Activated naive CD8-positive, alpha-beta T cell treated with anti-CD3 and anti-CD28 coated beads for 36 hours (primary cell): ENCODE results near the gene OPALIN. TPM values are rescaled to one million over a fixed set of nuclear protein-coding genes. Genes with fewer than 3 reads are reported as not detected.

Experiments used
- DNase-seq: peaks from one replicate; pipeline ENCODE4 v3.0.0; 2021
- H3K27ac Mint-ChIP-seq: one replicate; pipeline ENCODE4 v1.8.0; 2022; ENCODE audit warnings: mild to moderate bottlenecking, moderate library complexity, mixed read lengths
- H3K27me3 Mint-ChIP-seq: one replicate; pipeline ENCODE4 v1.8.0; 2022; ENCODE audit warnings: mild to moderate bottlenecking, mixed read lengths
- H3K36me3 Mint-ChIP-seq: one replicate; pipeline ENCODE4 v1.8.0; 2021; ENCODE audit warnings: mild to moderate bottlenecking, mixed read lengths
- H3K4me1 Mint-ChIP-seq: one replicate; pipeline ENCODE4 v1.8.0; 2021; ENCODE audit warnings: mixed read lengths
- H3K4me3 Mint-ChIP-seq: one replicate; pipeline ENCODE4 v1.8.0; 2022; ENCODE audit warnings: mild to moderate bottlenecking, moderate library complexity, mixed read lengths
- H3K9me3 Mint-ChIP-seq: one replicate; pipeline ENCODE4 v1.8.0; 2022; ENCODE audit warnings: mixed read lengths
- total RNA-seq, 2 experiments: library from RNA; stranded (reverse); gene quantifications; one replicate each; pipeline ENCODE4 v1.2.3, GENCODE V29; 2021

Gene OPALIN
- total RNA-seq, 2 experiments from 2014 or later = not detected

DNA sequence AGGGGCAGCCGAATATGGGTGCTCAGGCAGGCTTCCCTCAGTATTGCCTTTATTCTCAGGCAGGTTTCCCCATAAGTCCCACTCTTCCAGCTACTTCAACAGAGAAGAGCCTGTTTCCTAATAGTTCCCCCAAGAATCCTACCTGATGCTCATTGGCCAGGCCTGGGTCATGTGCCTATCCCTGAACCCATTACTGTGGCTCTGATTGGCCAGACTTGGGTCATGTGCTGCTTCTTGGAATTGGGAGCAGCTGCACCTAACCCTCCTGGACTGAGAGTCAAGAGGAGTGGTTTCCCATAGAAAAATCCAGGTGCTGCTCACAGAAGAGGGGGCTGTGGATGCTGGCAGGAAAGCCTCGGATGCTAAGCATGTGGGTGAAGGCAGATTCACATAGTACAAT lies 21.7 kb downstream of the OPALIN start:
- Mint-ChIP-seq H3K4me1 (peaks cover 17% of the 10 kb centered on the region), H3K27me3 (peaks cover 6% of the 10 kb centered on the region), H3K36me3 (no peaks in the 10 kb centered on the region), H3K9me3 (no peaks in the 10 kb centered on the region), H3K27ac (no peak overlapping the region), H3K4me3 (no peak overlapping the region)
- no peak for DNase-seq

DNA sequence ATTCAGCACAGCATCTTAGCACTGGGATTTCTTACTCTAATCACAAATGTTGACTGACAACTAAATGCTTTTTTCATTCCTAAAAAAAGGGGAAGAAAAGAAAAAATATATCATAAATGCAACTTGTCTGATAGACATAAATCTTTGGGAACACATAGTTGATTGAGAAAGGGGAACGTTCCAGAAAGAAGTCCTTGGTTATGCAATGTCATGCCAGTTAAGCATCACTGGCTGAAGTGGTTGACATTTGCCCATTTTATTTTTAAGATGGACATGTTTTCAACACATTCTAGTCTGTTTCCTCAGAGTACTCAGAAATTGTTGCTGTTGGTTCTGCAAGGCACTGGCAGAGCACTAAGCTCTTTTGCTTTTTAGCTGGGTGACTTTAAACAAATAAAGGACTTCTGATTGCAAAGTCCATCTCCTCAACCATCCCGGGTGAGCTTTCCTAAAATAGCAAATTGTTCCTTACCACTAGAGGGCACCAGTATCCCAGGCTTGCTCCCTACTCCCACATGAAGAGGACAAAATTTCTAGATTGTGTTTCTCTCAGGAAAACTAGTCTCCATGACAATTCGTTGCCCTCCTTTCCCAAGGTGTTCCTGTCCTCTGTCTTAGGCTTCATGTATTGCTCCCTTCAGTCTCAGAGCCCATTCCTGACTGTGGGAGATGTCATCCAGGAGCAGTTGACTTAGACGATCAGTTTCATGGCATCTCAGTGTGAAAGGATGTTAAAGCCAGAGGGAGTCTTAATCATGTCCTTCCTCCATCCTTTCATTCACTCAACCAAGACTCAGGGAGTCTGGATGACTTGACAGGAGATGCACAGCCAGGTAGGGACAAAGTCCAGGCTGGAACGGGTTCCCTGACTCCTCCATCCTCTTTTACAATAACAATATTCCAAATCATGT lies 23.9 kb downstream of the OPALIN start:
- H3K27me3 Mint-ChIP-seq = peaks cover 6% of the 10 kb centered on the region
- no peaks in the 10 kb centered on the region for H3K9me3 Mint-ChIP-seq
- H3K36me3 Mint-ChIP-seq = no peaks in the 10 kb centered on the region
- H3K4me1 Mint-ChIP-seq = peaks cover 17% of the 10 kb centered on the region
- DNase-seq = no peak
- no peak overlapping the region for H3K27ac Mint-ChIP-seq
- H3K4me3 Mint-ChIP-seq = no peak overlapping the region

GRCh38 chr10:96333101-96333500 lies 25.7 kb downstream of the OPALIN start:
- Mint-ChIP-seq H3K36me3 (no peaks in the 10 kb centered on the region), H3K4me3 (no peak overlapping the region), H3K27me3 (peaks cover 6% of the 10 kb centered on the region), H3K27ac (no peak overlapping the region), H3K4me1 (peaks cover 17% of the 10 kb centered on the region), H3K9me3 (no peaks in the 10 kb centered on the region)
- DNase-seq = no peak

DNA sequence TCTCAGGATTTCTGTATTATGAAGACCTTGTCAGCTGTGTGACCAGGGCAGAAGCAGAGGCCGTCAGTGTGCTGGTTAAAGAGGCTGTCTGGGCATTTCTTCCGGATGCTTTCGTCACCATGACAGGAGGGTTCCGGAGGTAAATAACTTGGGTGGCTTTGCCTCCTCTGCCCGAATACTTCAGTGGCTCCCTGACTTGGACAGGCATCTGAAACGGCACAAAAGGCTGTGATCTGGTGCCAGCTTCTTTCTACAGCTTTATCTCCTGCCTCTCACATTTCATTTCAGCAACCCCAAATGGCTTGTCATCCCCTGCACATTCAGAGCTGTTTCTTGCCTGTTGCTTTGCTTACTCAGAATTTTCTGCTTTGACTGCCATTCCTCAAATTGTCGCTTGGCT lies 31.3 kb downstream of the OPALIN start:
- H3K4me1 Mint-ChIP-seq = peaks cover 6% of the 10 kb centered on the region
- peaks cover 7% of the 10 kb centered on the region for H3K27me3 Mint-ChIP-seq
- no peaks in the 10 kb centered on the region for H3K36me3 Mint-ChIP-seq
- no peak overlapping the region for H3K4me3 Mint-ChIP-seq
- no peak overlapping the region for H3K27ac Mint-ChIP-seq
- no peak for DNase-seq
- H3K9me3 Mint-ChIP-seq = no peaks in the 10 kb centered on the region

GRCh38 chr10:96325719-96326373 lies 33.0 kb downstream of the OPALIN start:
- DNase-seq = no peak
- Mint-ChIP-seq H3K27ac (no peak overlapping the region), H3K27me3 (peaks cover 7% of the 10 kb centered on the region), H3K4me1 (peaks cover 5% of the 10 kb centered on the region), H3K36me3 (no peaks in the 10 kb centered on the region), H3K9me3 (no peaks in the 10 kb centered on the region), H3K4me3 (no peak overlapping the region)

- Mint-ChIP-seq H3K4me1 (peaks cover 5% of the 10 kb centered on the region), H3K4me3 (no peak overlapping the region), H3K27ac (no peak overlapping the region), H3K27me3 (peaks cover 7% of the 10 kb centered on the region), H3K9me3 (no peaks in the 10 kb centered on the region), H3K36me3 (no peaks in the 10 kb centered on the region)
- no peak for DNase-seq
Measured at GRCh38 chr10:96324447-96324846, 34.4 kb downstream of the OPALIN start.

GRCh38 chr10:96322275-96322674 lies 36.5 kb downstream of the OPALIN start:
- DNase-seq = no peak
- Mint-ChIP-seq H3K27me3 (peaks cover 7% of the 10 kb centered on the region), H3K4me3 (no peak overlapping the region), H3K9me3 (no peaks in the 10 kb centered on the region), H3K27ac (no peak overlapping the region), H3K36me3 (no peaks in the 10 kb centered on the region), H3K4me1 (peaks cover 5% of the 10 kb centered on the region)

- DNase-seq = no peak
- H3K36me3 Mint-ChIP-seq = no peaks in the 10 kb centered on the region
- peaks cover 7% of the 10 kb centered on the region for H3K27me3 Mint-ChIP-seq
- H3K4me3 Mint-ChIP-seq = no peak overlapping the region
- no peaks in the 10 kb centered on the region for H3K9me3 Mint-ChIP-seq
- peaks cover 5% of the 10 kb centered on the region for H3K4me1 Mint-ChIP-seq
- no peak overlapping the region for H3K27ac Mint-ChIP-seq
Measured at GRCh38 chr10:96321822-96322221, 37.0 kb downstream of the OPALIN start.

DNA sequence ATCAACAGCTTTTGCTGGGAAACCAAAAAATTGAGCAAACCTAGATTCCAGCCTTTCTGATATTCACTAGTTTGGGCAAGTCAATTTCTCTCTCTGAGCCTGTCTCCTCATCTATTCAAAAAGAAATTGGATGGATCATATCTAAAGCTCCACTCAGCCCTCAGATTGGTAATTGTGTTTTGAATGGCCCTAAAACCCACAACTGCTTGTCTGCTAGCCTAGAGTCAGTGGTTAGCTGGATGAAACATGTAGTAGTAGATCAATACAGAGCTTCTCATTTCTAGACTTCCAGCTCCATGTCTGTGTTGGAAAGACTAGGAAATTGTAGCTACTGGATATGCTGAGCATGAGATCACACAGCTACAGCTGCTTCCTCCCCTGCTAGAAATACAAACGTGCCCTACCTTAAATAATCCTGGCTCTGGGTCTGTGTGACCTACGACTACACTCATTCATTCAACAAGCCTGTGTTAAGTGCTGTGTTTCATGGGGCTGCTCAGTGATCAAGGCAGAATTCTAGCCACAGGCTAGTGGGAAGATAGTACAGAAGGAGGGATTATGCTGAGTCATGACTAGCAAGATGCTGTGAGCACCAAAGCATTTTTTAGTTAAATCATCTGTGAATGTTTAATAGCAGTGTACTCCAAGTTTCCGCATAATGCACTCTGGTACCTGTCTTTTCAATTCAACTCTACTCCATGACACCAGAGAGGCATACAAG lies 38.9 kb downstream of the OPALIN start:
- DNase-seq = no peak
- Mint-ChIP-seq H3K4me3 (no peak overlapping the region), H3K4me1 (peaks cover 2% of the 10 kb centered on the region), H3K27me3 (peaks cover 7% of the 10 kb centered on the region), H3K9me3 (no peaks in the 10 kb centered on the region), H3K36me3 (no peaks in the 10 kb centered on the region), H3K27ac (peak overlapping the region; percentile 40)

GRCh38 chr10:96317067-96317833 lies 41.6 kb downstream of the OPALIN start:
- no peaks in the 10 kb centered on the region for H3K36me3 Mint-ChIP-seq
- DNase-seq = no peak
- H3K27ac Mint-ChIP-seq = no peak overlapping the region
- no peak overlapping the region for H3K4me3 Mint-ChIP-seq
- H3K27me3 Mint-ChIP-seq = no peaks in the 10 kb centered on the region
- H3K9me3 Mint-ChIP-seq = no peaks in the 10 kb centered on the region
- peaks cover 2% of the 10 kb centered on the region for H3K4me1 Mint-ChIP-seq

- no peaks in the 10 kb centered on the region for H3K36me3 Mint-ChIP-seq
- no peaks in the 10 kb centered on the region for H3K9me3 Mint-ChIP-seq
- H3K27ac Mint-ChIP-seq = no peak overlapping the region
- no peaks in the 10 kb centered on the region for H3K27me3 Mint-ChIP-seq
- DNase-seq = no peak
- no peak overlapping the region for H3K4me3 Mint-ChIP-seq
- H3K4me1 Mint-ChIP-seq = peaks cover 2% of the 10 kb centered on the region
Measured at GRCh38 chr10:96313344-96313743, 45.5 kb downstream of the OPALIN start.

DNA sequence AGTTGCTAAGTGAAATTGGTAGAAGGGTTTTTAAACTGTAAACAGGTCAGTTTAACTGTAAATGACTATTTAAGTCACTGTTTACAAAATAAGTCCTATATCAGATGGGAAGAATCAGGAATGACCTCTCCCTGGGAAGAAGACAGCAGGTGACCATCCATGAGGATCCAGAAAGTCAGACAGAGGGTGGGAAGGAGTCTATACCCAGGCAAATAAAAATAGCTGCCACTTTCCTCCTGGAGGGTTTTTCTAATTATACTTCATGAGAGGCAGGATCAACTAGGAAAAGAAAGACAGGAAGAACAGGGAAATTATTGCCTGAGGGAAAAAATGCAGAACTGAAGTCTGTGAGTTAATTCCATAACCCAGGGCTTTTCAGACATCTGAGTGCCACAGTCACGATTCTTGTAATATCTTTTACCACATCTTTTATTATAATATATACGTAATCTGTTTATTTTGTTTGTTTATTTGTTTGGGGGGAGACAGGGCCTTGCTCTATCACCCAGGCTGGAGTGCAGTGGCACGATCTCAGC lies 47.6 kb downstream of the OPALIN start:
- Mint-ChIP-seq H3K4me1 (peaks cover 6% of the 10 kb centered on the region), H3K27me3 (peaks cover 6% of the 10 kb centered on the region), H3K27ac (no peak overlapping the region), H3K4me3 (no peak overlapping the region), H3K9me3 (no peaks in the 10 kb centered on the region), H3K36me3 (no peaks in the 10 kb centered on the region)
- DNase-seq = no peak

GRCh38 chr10:96310321-96310669 lies 48.5 kb downstream of the OPALIN start:
- DNase-seq = no peak
- H3K27me3 Mint-ChIP-seq = peaks cover 6% of the 10 kb centered on the region
- peaks cover 4% of the 10 kb centered on the region for H3K4me1 Mint-ChIP-seq
- H3K4me3 Mint-ChIP-seq = no peak overlapping the region
- no peaks in the 10 kb centered on the region for H3K36me3 Mint-ChIP-seq
- no peaks in the 10 kb centered on the region for H3K9me3 Mint-ChIP-seq
- H3K27ac Mint-ChIP-seq = no peak overlapping the region

- peaks cover 6% of the 10 kb centered on the region for H3K27me3 Mint-ChIP-seq
Measured at GRCh38 chr10:96309628-96310320, 49.0 kb downstream of the OPALIN start.

More at GRCh38 chr10:96309628-96310320, 49.0 kb downstream of the OPALIN start:
- H3K27ac Mint-ChIP-seq = no peak overlapping the region
- H3K36me3 Mint-ChIP-seq = no peaks in the 10 kb centered on the region
- no peaks in the 10 kb centered on the region for H3K9me3 Mint-ChIP-seq
- H3K4me1 Mint-ChIP-seq = peaks cover 7% of the 10 kb centered on the region
- no peak overlapping the region for H3K4me3 Mint-ChIP-seq
- DNase-seq = no peak
